ENCODE results near the gene FAM118A. TPM values are rescaled to one million over a fixed set of nuclear protein-coding genes. Genes with fewer than 3 reads are reported as not detected.
"Not testable (repeated sequence)": the region's sequence is repeated elsewhere in the genome, so short reads cannot be mapped to it uniquely, and the experiment has no call there.

The FAM118A gene
- 10 to 100 TPM; 16.0 to 24.6 TPM for total RNA-seq
- long read RNA-seq, donor 1, partial matches to known transcripts: 2 of 13 reads
- long read RNA-seq, donor 1, other reads (novel, unspliced or antisense): 11 of 13 reads
- long read RNA-seq, donor 2, partial matches to known transcripts: 3 of 17 reads
- long read RNA-seq, donor 2, other reads (novel, unspliced or antisense): 14 of 17 reads

GRCh38 chr22:45309422-45310227 lies at the start of gene FAM118A:
FAM118A (plus strand) TSS chr22:45309934; CDS start chr22:45322380, 12,446 bp downstream.
- intact Hi-C loops (cut with DNase I): no loop called here
- peak; percentile 98 for DNase-seq (ENCODE audit: low spot score)

GRCh38 chr22:45260395-45260759 lies 49.4 kb upstream of the FAM118A start:
- intact Hi-C loops (cut with DNase I); DNase-seq (ENCODE audit: low spot score): not testable (repeated sequence)

- no peak for DNase-seq (ENCODE audit: low spot score)
- intact Hi-C loops (cut with DNase I): no loop called here
Observed at GRCh38 chr22:45261407-45262088, 48.2 kb upstream of the FAM118A start.

- DNase-seq (ENCODE audit: low spot score): no peak
- intact Hi-C loops (cut with DNase I): no loop called here
Observed at GRCh38 chr22:45262195-45262930, 47.4 kb upstream of the FAM118A start.

GRCh38 chr22:45262931-45263462 lies 46.7 kb upstream of the FAM118A start:
- DNase-seq (ENCODE audit: low spot score): no peak
- intact Hi-C loops (cut with DNase I): no loop called here

GRCh38 chr22:45263463-45264269 lies 46.1 kb upstream of the FAM118A start:
- DNase-seq (ENCODE audit: low spot score): peak; percentile 93
- intact Hi-C loops (cut with DNase I): no loop called here

GRCh38 chr22:45265535-45265934 lies 44.2 kb upstream of the FAM118A start:
- intact Hi-C loops (cut with DNase I): loop anchor here (5.0 kb wide), 1 partner anchor 287 kb away; no protein-coding TSS in a partner anchor
- no peak for DNase-seq (ENCODE audit: low spot score)

- DNase-seq (ENCODE audit: low spot score): no peak
- intact Hi-C loops (cut with DNase I): loop anchor here (2.0 to 5.0 kb wide), 2 partner anchors 166 to 284 kb away; no protein-coding TSS in a partner anchor
Observed at GRCh38 chr22:45268167-45268957, 41.4 kb upstream of the FAM118A start.

GRCh38 chr22:45268958-45269844 lies 40.5 kb upstream of the FAM118A start:
- peak; percentile 96 for DNase-seq (ENCODE audit: low spot score)
- intact Hi-C loops (cut with DNase I): loop anchor here (2.0 to 5.0 kb wide), 2 partner anchors 166 to 283 kb away; no protein-coding TSS in a partner anchor

- DNase-seq (ENCODE audit: low spot score): no peak
- intact Hi-C loops (cut with DNase I): loop anchor here in 1 of 2 donors (10.0 kb wide), 1 partner anchor 164 kb away; no protein-coding TSS in a partner anchor
Observed at GRCh38 chr22:45270095-45271020, 39.4 kb upstream of the FAM118A start.

GRCh38 chr22:45271667-45272201 lies 38.0 kb upstream of the FAM118A start:
- no peak for DNase-seq (ENCODE audit: low spot score)
- intact Hi-C loops (cut with DNase I): loop anchor here in 1 of 2 donors (10.0 kb wide), 1 partner anchor 163 kb away; no protein-coding TSS in a partner anchor

GRCh38 chr22:45272498-45272897 lies 37.2 kb upstream of the FAM118A start:
- no peak for DNase-seq (ENCODE audit: low spot score)

GRCh38 chr22:45273452-45274075 lies 36.2 kb upstream of the FAM118A start:
- no peak for DNase-seq (ENCODE audit: low spot score)
- intact Hi-C loops (cut with DNase I): loop anchor here in 1 of 2 donors (10.0 kb wide), 1 partner anchor 161 kb away; no protein-coding TSS in a partner anchor

More at GRCh38 chr22:45272498-45272897, 37.2 kb upstream of the FAM118A start:
- intact Hi-C loops (cut with DNase I): loop anchor here in 1 of 2 donors (10.0 kb wide), 1 partner anchor 162 kb away; no protein-coding TSS in a partner anchor

- intact Hi-C loops (cut with DNase I): loop anchor here in 1 of 2 donors (10.0 kb wide), 1 partner anchor 158 kb away; no protein-coding TSS in a partner anchor
- DNase-seq (ENCODE audit: low spot score): no peak
Observed at GRCh38 chr22:45276507-45277105, 33.1 kb upstream of the FAM118A start.

Data from posterior vena cava (tissue), 2 donors.